HG02678 (cell line): Measurements from ENCODE around the gene SGCA.

ENCODE experiments used
- ATAC-seq: cut with Tn5 transposase; IDR thresholded peaks from one replicate; pipeline ENCODE4 v1.9.1; 2021; ENCODE audit warnings: mild to moderate bottlenecking, moderate library complexity; ENCODE audit not compliant: unreplicated experiment

SGCA gene

DNA sequence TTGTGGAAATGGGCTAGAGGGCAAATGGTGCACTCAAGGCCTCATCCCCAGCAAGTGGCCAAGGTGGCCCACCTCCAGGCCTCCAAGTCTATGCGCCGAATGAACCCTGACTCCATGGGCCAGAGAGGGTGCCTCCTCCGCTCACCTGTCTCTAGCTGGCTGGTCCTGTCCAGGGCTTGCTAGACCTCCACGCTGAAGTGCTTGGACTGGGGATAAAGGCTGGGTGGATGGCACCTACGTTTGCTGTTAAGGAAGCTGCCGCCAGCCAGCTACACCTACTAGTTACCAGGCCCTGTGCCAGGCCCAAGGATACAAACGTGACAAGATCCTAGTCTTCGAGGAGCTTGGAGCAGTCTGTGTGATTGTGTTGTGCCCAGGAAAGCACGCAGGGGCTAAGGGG, 739 bp upstream of the SGCA start:
- no peak for ATAC-seq

DNA sequence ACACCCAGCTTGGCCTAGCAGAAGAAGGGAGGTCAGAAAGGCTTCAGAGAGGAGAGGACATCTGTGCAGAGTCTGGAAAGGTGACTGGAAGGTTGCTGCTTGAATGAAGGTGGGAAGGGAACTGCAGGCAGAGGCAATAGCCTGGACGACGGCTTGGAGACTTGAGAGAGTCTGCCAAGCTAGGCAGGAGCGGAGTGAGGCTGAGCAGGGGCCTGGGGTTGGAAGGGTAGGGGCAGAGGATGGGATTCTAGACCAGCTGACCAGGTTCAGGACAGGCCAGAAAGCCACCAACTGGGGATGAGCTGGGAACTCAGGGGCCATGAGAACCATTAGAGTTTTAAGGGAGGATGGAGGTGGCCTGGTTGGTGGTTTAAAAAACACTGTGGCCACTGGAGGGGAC, 339 bp upstream of the SGCA start:
- ATAC-seq, result no peak

DNA sequence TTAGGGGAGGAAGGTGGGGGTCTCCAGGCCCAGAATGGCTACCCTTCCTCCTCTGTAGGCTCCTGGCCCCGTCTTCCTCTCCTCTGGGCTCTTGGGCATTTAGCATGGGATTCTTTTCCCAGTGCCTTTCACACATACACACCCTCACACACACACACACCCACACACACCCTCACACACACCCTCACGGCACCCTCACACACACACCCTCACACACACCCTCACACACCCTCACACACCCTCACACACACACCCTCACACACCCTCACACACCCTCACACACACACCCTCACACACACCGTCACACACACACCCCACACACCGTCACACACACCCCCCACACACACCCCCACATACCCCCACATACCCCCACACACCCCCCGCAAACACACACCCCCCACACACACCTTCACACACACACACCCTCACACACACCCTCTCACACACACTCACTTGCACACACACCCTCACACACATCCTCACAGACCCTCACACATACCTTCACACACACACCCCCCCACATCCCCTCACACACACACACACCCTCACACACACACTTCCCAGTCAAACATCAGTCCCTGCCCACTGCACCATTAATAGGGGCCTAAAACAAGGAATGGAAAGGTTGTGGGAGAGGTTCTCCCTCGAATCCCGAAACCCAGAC, 845 bp downstream of the SGCA start:
- ATAC-seq, result no peak

DNA sequence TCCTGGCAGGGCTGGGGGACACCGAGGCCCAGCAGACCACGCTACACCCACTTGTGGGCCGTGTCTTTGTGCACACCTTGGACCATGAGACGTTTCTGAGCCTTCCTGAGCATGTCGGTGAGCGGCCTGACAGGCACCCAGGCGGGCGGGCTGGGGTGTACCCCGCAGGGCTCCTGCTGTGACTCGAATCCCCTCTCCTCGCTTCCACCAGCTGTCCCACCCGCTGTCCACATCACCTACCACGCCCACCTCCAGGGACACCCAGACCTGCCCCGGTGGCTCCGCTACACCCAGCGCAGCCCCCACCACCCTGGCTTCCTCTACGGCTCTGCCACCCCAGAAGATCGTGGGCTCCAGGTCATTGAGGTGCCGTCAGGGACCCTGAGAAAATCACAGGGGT, 1.6 kb downstream of the SGCA start:
- no peak for ATAC-seq

DNA sequence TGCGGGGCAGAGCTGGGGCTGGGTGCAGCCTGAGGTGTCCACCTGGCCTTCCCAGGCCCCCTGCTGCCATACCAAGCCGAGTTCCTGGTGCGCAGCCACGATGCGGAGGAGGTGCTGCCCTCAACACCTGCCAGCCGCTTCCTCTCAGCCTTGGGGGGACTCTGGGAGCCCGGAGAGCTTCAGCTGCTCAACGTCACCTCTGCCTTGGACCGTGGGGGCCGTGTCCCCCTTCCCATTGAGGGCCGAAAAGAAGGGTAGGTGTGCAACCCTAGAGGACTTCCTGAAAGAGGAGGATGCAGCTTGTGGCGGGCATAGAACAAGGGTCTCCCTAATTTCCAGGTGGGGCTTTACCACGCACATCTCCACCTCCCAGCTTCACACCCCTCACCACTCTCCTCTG, 2.5 kb downstream of the SGCA start:
- ATAC-seq, result no peak

DNA sequence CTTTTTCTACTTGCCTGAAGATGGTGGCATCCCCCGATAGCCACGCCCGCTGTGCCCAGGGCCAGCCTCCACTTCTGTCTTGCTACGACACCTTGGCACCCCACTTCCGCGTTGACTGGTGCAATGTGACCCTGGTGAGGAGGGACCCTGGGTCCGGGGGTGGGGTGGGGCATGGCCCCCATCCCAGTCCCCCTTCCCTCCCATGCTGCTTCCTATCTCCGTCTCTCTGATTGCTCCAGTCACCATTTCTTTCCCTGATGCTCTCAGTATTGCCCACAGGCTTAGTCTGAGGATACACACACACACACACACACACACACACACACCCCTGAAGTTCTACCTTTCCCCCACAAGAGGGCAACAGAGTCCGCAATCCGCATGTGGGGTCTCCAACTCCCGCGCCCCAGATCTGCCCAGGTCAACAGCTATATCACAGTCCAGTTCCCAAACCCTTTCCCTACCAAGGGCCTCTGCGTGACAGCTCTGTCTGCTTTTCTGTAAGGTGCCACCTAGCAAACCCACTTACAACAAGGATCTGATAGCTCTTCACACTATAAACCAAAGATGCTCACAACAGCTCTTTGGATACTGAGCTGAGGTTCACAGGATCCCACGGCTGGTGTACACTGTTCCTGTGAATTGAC, 3.4 kb downstream of the SGCA start:
- no peak for ATAC-seq

DNA sequence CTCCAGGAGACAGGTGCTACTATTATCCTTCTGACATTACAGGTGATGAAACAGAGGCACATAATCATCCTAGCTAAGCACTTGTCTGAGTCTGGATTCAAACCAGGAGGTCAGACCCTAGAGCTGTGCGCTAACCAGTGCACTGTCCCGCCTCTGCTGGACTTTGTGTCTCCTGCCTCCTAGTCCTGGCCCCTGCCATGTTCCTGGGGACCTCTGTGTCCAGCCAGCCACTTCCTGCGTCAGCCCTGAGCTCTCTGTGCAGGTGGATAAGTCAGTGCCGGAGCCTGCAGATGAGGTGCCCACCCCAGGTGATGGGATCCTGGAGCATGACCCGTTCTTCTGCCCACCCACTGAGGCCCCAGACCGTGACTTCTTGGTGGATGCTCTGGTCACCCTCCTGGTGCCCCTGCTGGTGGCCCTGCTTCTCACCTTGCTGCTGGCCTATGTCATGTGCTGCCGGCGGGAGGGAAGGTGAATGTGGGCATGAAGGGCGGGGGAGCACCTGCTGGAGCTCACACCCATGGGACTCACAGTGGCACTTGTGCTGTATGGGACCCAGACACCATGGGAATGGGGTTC, 4.2 kb downstream of the SGCA start:
- no peak for ATAC-seq

DNA sequence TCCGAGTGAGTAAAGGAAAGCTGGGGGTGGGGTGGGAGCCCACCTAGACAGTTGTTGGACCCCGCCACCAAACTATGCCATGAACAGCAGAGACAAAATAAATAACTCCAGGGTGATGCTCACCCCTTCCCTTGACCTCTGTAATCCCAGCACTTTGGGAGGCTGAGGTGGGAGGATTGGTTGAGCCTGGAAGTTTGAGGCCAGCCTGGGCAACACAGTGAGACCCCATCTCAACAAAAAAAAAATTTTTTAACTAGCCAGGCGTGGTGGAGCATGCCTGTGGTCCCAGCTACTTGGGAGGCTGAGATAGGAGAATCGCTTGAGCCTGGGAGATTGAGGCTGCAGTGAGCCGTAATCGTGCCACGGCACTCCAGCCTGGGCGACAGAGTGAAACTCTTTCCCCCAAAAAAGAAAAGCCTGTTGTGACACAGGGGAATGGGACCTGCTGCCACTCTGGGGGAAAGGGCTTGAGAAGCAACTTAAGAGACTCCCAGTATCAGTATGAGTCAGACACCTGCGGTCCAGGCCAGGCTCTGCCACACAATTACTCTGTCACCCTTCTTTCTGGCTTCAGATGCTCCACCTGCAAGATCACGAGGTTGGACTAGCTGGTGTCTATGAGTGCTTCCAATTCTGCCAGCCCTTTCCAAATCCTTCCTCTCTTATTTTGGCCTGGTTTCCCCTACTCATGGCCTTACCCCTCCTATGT, 5.0 kb downstream of the SGCA start:
- ATAC-seq, result peak; percentile 76

DNA sequence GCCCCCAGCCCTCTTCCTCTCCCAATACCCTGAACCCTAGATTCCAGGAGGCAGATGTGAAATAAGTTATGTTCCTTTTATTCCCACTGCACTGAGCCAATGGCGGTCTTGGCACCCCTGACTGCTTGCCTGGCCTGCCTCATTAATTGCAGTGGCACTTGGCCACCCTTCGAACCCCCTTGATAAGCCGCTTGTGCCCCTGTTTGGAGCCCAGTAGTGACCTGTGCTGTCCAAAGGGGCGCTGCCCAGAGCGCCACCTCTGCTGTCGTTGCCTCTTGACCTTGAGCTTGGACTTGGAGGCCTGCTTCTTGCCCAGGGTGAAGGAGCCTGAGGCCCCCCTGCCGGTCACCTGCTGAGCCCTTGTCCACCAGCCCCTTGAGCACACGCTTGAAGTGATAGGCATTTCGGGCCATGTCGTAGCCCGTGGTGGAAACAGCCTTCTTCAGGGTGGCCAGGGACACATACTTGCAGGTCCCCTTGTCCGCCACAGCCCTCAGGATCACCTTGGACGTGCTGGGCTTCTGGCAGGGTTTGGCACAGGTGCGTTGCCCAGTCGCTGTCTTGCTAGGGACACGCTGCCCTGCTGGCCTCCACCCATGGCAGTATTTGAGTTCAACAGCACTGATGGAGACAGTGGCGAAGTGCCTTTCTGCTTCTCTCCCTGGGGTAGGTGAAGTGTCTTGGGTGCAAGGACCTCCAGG, 5.7 kb downstream of the SGCA start:
- ATAC-seq, result no peak

DNA sequence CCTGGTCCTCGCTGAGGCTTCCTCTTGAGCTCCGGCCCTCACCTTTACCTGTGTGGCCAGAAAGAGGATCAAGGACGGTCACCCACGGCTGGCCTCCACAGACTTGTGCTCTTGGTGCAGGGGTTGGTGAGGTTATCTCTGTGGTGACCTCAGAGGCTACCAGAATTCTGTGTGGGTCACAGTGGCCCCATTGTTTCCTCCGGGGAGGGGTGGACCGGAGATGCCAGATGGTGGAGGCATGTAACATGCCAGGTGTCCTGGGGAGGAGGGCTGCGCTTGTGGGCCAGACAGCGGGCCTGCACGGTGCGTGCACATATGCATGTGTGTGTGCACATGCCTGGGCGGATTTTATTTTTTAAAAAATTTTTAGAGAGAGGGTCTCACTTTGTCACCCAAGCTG, 6.3 kb downstream of the SGCA start:
- no peak for ATAC-seq

DNA sequence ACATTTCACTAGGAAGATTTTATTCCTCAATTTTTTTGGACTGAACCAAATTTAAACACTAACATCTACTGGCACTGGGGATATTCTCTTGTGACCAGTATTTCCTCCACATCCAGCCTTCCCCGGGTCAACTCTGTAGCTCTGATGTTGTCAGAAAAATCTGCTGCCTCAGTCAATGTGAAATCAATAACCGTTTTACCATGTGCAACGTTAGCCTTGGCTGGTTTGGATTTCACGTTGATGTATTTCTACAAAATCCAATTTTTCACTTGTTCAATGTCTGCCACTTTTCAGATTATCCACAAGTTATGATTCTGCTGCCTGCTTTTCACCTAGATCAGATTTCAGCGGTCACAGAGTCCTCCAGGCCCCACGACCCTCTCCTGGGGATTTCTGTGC, 7.1 kb downstream of the SGCA start:
- no peak for ATAC-seq

DNA sequence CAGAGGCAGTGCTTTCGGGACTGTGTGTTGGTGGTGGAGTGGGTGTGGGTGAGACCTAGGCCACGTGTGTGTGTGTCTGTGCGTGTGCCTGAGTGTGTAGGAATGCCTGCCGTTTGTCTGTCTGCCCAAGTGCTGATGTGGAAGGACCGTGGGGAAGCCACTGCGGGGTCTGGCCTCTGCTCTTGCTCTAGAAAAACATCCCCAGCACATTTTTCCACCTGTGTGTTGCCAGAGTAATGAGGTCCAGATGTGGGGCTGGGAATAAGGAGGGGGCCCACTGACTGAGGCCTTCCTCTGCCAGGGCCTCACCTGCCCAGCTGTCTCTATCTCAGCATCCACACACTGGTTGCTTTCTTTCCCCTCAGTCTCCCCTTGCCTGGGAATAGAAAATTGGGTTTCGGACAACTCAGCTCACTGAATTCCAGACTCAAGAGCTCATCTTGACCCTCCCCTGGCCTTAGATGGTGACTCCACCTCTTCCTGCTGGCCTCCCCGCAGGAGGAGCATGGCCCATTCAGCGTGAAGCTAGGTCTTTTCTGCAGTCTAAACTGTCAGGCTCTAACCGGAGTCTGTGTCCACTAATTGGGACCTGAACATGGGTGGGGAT, 7.6 kb downstream of the SGCA start:
- no peak for ATAC-seq

DNA sequence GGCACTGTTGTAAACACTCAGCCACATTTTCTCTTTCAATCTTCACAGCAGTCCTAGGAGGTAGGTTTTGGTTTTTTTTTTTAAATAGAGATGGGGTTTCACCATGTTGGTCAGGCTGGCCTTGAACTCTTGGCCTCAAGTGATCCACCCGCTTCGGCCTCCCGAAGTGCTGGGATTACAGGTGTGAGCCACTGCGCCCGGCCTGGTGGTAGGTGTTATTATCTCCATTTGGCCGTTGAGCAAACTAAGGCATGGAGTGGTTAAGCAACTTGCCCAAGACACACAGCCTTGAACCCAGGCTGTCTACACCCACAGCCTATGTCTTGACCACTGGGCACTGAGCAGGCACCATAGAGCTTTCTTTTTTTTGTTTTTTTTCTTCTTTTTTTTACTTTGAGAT, 8.6 kb downstream of the SGCA start:
- ATAC-seq, result no peak

DNA sequence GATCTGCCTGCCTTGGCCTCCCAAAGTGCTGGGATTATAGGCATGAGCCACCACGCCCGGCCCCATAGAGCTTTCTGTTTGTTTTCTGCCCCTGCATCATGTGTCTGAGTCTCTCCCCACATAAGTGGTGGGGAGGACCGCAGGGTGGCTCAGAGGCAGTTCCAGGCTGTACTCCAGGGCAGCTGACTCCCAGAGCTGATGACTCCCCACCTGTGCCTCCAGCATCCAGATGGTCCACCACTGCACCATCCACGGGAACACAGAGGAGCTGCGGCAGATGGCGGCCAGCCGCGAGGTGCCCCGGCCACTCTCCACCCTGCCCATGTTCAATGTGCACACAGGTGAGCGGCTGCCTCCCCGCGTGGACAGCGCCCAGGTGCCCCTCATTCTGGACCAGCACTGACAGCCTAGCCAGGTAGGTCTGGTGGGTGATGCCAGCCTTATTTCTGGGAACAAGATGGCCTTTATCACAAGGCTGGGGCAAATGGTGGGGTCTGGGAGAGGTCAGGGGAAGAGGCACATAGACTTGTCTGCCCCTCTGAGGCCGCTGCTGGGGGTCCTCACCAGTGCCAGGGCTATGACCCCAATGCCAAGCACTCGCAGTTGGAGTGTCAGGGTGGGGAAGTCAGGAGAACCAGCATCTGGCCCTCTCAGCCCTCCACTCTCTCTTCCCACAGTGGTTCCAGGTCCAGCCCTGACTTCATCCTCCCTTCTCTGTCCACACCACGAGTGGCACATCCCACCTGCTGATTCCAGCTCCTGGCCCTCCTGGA, 9.4 kb downstream of the SGCA start:
- ATAC-seq, result no peak

DNA sequence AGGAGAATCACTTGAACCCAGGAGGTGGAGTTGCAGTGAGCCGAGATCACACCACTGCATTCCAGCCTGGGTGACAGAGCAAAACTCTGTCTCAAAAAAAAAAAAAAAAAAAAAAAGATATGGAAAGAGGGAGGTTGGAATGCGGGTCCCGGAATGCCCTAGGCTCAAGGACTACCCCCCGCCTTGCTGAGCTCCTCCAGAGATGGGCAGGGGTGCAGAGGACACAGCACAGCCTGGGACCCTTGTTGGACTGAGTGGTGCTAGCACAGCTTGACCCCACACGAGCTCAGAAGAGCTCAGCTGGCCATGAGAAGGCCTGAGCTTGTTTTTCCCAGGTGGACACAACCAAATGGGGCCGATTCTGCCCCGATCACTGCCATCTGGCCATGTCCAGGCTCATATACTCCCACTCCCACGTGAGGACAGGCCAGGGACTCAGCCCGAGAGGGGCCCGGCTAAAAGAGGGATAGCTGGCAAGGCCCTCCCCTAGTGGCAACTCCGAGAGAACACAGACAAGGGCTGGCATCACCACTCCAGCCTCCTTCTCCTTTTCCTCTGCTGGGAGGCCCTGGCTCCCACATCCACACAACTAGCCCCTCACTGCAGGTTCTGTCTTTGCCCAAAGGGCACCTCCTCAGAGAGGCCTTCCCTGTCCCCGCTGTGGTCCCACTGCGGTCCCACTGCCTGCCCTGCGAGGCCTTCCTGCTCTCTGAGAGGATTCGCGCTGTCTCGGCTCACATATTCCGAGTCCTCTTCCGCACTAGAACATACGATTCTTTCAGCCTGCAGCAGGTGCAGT, 11.0 kb downstream of the SGCA start:
- ATAC-seq, result no peak

DNA sequence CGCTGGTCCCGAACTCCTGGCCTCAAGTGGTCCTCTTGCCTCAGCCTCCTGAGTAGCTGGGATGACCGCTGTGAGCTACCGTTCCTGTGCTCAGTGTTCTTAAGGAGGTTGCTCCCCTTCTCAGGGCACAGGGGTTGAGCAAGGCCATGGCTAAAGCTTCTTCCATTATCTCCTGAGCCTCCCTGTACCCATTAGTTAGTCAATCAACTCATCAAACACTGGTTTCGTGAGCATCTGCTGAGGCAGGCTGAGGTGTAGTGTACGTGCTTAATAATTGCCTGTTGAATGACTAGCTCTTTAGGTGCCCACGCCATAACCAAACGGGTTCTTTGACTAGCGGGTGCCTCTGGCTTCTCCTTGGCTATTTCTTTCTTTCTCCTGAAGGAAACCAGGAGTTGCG, 11.7 kb downstream of the SGCA start:
- ATAC-seq, result no peak

DNA sequence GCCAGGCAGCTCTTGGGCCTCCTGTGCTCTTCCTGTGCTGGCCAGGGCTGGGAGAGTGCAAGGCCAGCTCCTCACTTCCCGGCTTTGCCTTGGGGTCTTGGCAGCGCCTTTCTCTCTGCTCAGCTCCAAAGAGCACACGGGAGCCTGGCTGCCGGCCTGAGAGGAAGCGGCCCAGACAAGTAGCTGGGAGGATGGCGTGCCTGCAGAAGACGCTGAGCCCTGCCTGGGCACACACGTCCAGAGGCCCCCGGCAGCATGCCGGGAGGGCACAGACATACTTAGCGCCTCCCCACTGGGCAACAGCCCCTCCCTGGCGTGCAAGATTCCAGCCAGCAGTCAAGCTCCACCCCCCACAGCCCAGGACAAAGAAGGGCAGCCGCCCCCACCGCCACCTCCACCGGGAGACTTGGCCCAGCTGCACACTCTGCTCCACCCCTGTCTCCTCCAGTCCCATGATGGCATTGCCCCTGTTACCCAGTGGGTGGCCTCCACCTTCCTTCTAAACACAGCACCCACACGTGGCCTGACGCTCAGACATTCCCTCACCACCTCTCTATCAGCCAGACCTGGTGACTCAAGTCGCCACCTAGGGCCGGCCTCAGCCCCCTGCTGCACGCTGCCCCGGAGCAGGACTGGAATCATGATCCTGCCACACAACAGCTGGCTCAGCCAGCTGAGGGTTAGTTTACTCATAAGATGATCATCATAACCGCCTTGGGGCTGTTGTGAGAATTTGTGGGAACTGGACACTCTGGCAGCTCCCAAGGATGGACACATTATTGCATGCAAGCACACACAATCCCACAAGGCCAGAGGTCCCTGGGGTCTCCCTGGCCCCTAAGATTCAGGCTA, 12.4 kb downstream of the SGCA start:
- peak; percentile 80 for ATAC-seq

DNA sequence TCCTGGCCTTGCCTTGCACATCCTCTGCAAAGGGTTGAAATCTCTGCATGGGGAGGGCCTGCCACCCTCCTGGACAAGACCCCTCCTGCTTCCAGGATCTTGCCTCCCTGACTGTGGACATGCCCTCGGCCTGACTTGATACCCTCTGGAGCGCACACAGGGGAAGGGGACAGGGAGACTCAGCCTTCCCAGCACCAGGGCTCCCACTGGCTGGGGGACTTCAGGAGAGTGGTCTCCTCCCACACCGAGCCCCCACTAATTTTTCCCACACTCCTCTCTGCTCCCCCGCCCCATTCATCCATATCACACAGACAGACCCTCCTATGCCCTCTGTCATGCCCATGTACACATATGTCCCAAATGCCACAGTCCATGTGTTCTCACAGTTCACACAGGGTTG, 14.3 kb downstream of the SGCA start:
- no peak for ATAC-seq

DNA sequence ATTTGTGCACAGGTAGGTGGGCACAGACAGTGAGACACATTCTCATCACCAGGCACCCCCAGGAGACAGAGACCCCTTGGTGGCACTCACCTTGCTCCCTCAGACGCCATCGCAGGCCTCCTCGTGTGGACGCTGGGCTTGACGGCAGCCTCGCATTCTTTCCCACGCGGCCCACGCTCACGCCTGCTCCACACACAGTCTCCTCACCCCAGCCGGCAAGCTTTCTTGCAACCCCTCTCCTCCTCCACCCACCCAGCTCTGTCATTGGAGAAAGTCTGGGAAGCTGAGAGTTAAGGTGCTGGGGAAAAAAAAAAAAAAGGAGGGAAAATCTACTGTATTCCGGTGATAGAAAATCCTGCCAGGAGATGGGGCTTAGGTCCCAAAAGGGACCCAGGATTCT, 14.8 kb downstream of the SGCA start:
- ATAC-seq, result no peak
